Duodenal mucosa (tissue), 2 donors: ENCODE data around the gene LPP.

Experiments
- H3K27ac ChIP-seq: one replicate; pipeline ENCODE4 v1.7.0; 2013; ENCODE audit warnings: low read depth, low read length
- H3K27me3 ChIP-seq, 2 donors: one replicate each; pipeline ENCODE4 v1.7.0; 2013; ENCODE audit warnings: low read length in 2 of 2, control low read depth in 1 of 2; ENCODE audit not compliant: insufficient read depth in 2 of 2, control insufficient read depth in 1 of 2
- H3K36me3 ChIP-seq, 2 donors: one replicate each; pipeline ENCODE4 v1.7.0; 2013; ENCODE audit warnings: low read length in 2 of 2, control low read depth in 1 of 2; ENCODE audit not compliant: insufficient read depth in 2 of 2, control insufficient read depth in 1 of 2
- H3K4me1 ChIP-seq, 2 donors: one replicate each; pipeline ENCODE4 v1.7.0; 2013; ENCODE audit warnings: low read length in 2 of 2, control low read depth in 1 of 2; ENCODE audit not compliant: insufficient read depth in 2 of 2, control insufficient read depth in 1 of 2
- H3K4me3 ChIP-seq, 2 donors: one replicate each; pipeline ENCODE4 v1.7.0; 2013; ENCODE audit warnings: low read length in 2 of 2, low read depth in 1 of 2
- H3K9ac ChIP-seq, 2 donors: one replicate each; pipeline ENCODE4 v1.7.0; 2013; ENCODE audit warnings: low read length in 2 of 2, low read depth in 1 of 2
- H3K9me3 ChIP-seq, 2 donors: one replicate each; pipeline ENCODE4 v1.7.0; 2013; ENCODE audit warnings: low read length in 2 of 2, control low read depth in 1 of 2; ENCODE audit not compliant: control insufficient read depth in 1 of 2

The LPP gene

DNA sequence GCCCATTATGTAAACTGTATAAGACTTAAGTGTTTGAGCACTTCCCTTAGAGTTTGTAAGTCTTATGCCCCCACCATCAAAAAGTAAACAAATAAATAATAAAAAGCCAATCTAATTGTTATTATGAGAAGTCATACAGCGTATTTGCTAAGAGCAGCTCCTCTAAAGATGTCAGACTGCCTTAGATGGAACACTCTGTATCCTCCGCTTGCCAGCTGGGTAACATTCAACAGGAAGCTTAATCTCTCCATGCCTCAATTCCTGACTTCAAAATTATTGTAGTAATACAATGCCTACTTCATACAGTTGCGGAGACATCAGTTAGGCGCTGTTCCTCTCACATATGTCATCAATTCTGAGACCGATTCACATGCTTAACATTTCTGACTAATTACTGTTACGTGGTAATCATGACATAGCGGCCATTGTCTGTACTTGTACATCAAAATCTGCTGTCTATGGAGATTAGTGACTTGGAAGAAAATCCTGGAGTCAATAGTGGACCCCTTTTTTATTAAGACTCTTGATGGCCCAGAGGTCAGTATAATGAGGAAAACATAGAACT is 417.7 kb downstream of the LPP start:
- H3K36me3 ChIP-seq, result no peaks in the 10 kb centered on the region
- no peak overlapping the region for H3K4me3 ChIP-seq
- H3K4me1 ChIP-seq, result no peaks in the 10 kb centered on the region
- H3K9me3 ChIP-seq, result no peaks in the 10 kb centered on the region
- no peak overlapping the region for H3K27ac ChIP-seq
- H3K9ac ChIP-seq, result no peak overlapping the region
- H3K27me3 ChIP-seq, result no peaks in the 10 kb centered on the region

- Histone ChIP-seq H3K36me3 (no peaks in the 10 kb centered on the region), H3K4me3 (no peak overlapping the region), H3K9me3 (no peaks in the 10 kb centered on the region), H3K4me1 (no peaks in the 10 kb centered on the region), H3K27ac (no peak overlapping the region), H3K9ac (no peak overlapping the region), H3K27me3 (no peaks in the 10 kb centered on the region)
Observed at GRCh38 chr3:188573291-188573940, 419.5 kb downstream of the LPP start.

- Histone ChIP-seq H3K4me1 (no peaks in the 10 kb centered on the region), H3K27ac (no peak overlapping the region), H3K36me3 (no peaks in the 10 kb centered on the region), H3K9ac (no peak overlapping the region), H3K4me3 (no peak overlapping the region), H3K27me3 (no peaks in the 10 kb centered on the region), H3K9me3 (no peaks in the 10 kb centered on the region)
Observed at GRCh38 chr3:188573956-188574355, 420.0 kb downstream of the LPP start.

GRCh38 chr3:188574885-188575284 is 420.9 kb downstream of the LPP start:
- no peaks in the 10 kb centered on the region for H3K27me3 ChIP-seq
- H3K27ac ChIP-seq, result no peak overlapping the region
- H3K9ac ChIP-seq, result no peak overlapping the region
- H3K4me1 ChIP-seq, result no peaks in the 10 kb centered on the region
- no peaks in the 10 kb centered on the region for H3K9me3 ChIP-seq
- H3K4me3 ChIP-seq, result no peak overlapping the region
- no peaks in the 10 kb centered on the region for H3K36me3 ChIP-seq

DNA sequence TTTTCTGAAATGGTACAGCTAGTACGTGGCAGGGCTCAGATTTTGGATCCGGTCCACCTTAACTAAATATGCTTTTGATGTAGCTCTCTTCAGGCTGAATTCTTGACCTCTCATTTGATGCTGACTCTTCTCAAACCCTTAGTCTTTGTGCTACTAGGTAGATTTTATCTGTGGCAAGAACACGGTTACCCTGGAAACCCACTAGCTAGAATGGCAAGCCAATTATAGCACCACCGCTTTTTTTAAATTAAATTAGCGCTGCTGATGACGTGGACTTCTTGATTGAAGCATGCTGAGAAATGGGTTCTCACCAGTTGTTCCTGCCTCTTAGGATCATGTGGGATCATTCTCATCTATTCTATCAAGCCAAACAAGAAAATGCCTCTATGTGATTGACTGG is 421.5 kb downstream of the LPP start:
- H3K4me3 ChIP-seq, result no peak overlapping the region
- no peaks in the 10 kb centered on the region for H3K27me3 ChIP-seq
- H3K27ac ChIP-seq, result no peak overlapping the region
- H3K9ac ChIP-seq, result no peak overlapping the region
- no peaks in the 10 kb centered on the region for H3K36me3 ChIP-seq
- H3K4me1 ChIP-seq, result no peaks in the 10 kb centered on the region
- no peaks in the 10 kb centered on the region for H3K9me3 ChIP-seq

- Histone ChIP-seq H3K36me3 (no peaks in the 10 kb centered on the region), H3K4me3 (no peak overlapping the region), H3K27me3 (no peaks in the 10 kb centered on the region), H3K27ac (no peak overlapping the region), H3K4me1 (peaks cover 0 to under 1% of the 10 kb centered on the region in 2 donors), H3K9ac (no peak overlapping the region), H3K9me3 (no peaks in the 10 kb centered on the region)
Observed at GRCh38 chr3:188577539-188577938, 423.6 kb downstream of the LPP start.

DNA sequence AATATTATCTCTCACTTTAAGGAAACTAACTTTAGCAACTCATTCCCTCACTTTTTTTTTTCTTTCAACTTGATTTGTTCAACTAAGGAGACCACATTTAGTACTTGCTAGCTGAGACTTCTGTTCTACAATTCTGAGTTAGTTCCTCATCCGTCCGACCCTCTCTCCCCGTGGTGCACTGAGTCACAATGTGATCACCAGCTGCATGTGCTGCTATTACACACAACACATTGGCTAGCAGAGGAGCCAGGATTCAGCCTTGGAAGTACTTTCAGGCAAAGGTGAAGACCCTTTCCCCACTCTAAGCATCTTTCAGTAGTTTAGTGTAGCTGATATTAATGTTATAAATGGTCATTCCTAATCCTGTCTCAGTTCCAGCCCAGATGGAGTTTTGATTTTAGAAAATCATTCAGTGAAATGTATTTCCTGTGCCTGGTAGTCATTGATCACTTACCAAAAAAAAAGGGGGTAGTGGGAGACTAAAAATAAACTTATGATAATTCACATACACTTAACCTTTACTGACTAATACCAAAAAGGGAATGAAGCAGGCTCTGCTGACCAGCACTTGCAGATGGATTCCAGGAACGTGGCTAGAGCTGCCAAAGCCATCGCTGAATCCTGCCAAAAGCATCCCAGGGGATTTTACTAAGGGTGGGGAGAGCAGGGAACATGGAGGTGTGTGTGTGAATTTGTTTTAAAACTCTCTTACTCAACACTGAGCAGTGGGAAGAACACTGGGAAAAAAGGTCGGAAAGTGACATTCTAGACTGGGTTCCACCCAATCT is 424.8 kb downstream of the LPP start:
- Histone ChIP-seq H3K36me3 (no peaks in the 10 kb centered on the region), H3K27me3 (no peaks in the 10 kb centered on the region), H3K4me3 (no peak overlapping the region), H3K9ac (no peak overlapping the region), H3K9me3 (no peaks in the 10 kb centered on the region), H3K4me1 (peaks cover 9 to 13% of the 10 kb centered on the region in 2 donors), H3K27ac (no peak overlapping the region)

DNA sequence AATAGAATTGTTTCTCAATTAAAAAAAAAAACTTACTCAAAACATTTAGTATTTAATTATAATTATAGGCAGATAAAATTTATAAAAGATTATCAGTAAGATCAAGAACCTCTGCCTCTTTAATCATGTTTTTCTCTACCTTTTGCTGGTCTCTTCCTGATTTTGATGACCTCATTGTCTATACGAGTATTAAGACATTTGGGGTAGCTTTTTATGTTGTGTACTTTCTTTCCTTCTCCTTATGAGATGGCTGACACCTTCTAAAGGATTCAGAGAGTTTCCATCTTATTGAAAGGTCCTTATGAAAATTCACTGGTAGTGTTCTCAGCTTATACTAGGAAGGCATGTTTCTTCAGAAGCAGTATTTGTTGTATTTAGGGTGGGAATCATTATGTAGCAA is 426.3 kb downstream of the LPP start:
- no peaks in the 10 kb centered on the region for H3K27me3 ChIP-seq
- no peak overlapping the region for H3K4me3 ChIP-seq
- no peak overlapping the region for H3K27ac ChIP-seq
- peaks cover 13 to 18% of the 10 kb centered on the region in 2 donors for H3K4me1 ChIP-seq
- H3K9me3 ChIP-seq, result no peaks in the 10 kb centered on the region
- H3K9ac ChIP-seq, result no peak overlapping the region
- H3K36me3 ChIP-seq, result no peaks in the 10 kb centered on the region

- Histone ChIP-seq H3K4me1 (peaks cover 13 to 18% of the 10 kb centered on the region in 2 donors), H3K27me3 (no peaks in the 10 kb centered on the region), H3K9me3 (no peaks in the 10 kb centered on the region), H3K36me3 (no peaks in the 10 kb centered on the region), H3K9ac (no peak overlapping the region), H3K4me3 (no peak overlapping the region), H3K27ac (no peak overlapping the region)
Observed at GRCh38 chr3:188580659-188581058, 426.7 kb downstream of the LPP start.

GRCh38 chr3:188581365-188581764 is 427.4 kb downstream of the LPP start:
- H3K4me1 ChIP-seq, result peaks cover 13 to 18% of the 10 kb centered on the region in 2 donors
- no peaks in the 10 kb centered on the region for H3K36me3 ChIP-seq
- no peak overlapping the region for H3K4me3 ChIP-seq
- H3K9me3 ChIP-seq, result no peaks in the 10 kb centered on the region
- H3K27me3 ChIP-seq, result no peaks in the 10 kb centered on the region
- H3K9ac ChIP-seq, result no peak overlapping the region
- H3K27ac ChIP-seq, result no peak overlapping the region
